Neural progenitor cell (in vitro differentiated cells): ENCODE data around the gene INS.

ENCODE experiments used
- EZH2 ChIP-seq: fragments of 200-600 bp; sonication (generic); IDR thresholded peaks from 2 replicates; pipeline ENCODE4 v1.6.1; 2017; ENCODE audit warnings: antibody characterized with exemption, mild to moderate bottlenecking, moderate library complexity
- EZH2phosphoT487 ChIP-seq: fragments of 200-600 bp; sonication (generic); IDR thresholded peaks from 2 replicates; pipeline ENCODE4 v1.6.1; 2017; ENCODE audit warnings: antibody characterized with exemption
- TF ChIP-seq, protein P1 (sequence below): fragments of 200-600 bp; sonication (generic); IDR thresholded peaks from 2 replicates; pipeline ENCODE4 v1.5.1; 2017; ENCODE audit warnings: antibody characterized with exemption, mild to moderate bottlenecking

DNA sequence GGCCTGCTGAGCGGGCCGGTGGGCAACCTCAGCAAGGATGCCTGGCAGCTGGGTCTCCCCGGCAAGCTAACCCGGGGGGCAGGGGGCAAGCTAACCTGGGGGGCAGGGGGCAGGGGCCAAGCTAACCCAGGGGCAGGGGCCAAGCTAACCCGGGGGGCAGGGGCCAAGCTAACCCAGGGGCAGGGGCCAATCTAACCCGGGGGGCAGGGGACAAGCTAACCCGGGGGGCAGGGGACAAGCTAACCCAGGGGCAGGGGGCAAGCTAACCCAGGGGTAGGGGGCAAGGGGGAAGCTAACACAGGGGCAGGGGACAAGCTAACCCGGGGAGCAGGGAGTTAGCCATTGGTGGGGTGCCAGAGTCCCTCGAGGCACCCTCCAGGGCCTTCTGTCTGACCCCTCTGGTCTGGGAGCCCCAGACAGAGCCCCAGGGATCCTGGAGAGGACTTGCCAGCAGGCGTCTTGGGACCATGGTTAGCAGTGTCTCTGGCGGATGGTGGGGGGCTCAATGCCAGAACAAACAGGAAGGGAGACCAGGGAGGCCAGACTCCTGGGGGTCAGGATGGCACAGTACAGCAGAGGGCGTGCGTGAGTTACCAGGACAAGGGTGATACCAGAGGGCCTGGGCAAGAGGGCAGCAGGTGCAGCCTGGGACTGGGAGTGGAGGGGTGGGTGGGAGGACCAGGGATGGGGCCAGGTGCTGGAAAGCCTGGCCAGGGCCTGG is 37.9 kb downstream of the INS start:
- TF ChIP-seq, protein P1, sequence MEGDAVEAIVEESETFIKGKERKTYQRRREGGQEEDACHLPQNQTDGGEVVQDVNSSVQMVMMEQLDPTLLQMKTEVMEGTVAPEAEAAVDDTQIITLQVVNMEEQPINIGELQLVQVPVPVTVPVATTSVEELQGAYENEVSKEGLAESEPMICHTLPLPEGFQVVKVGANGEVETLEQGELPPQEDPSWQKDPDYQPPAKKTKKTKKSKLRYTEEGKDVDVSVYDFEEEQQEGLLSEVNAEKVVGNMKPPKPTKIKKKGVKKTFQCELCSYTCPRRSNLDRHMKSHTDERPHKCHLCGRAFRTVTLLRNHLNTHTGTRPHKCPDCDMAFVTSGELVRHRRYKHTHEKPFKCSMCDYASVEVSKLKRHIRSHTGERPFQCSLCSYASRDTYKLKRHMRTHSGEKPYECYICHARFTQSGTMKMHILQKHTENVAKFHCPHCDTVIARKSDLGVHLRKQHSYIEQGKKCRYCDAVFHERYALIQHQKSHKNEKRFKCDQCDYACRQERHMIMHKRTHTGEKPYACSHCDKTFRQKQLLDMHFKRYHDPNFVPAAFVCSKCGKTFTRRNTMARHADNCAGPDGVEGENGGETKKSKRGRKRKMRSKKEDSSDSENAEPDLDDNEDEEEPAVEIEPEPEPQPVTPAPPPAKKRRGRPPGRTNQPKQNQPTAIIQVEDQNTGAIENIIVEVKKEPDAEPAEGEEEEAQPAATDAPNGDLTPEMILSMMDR, result no peak
- TF ChIP-seq EZH2 (no peak), EZH2phosphoT487 (no peak)
